ENCODE results near the gene EHMT1.

Gene EHMT1

DNA sequence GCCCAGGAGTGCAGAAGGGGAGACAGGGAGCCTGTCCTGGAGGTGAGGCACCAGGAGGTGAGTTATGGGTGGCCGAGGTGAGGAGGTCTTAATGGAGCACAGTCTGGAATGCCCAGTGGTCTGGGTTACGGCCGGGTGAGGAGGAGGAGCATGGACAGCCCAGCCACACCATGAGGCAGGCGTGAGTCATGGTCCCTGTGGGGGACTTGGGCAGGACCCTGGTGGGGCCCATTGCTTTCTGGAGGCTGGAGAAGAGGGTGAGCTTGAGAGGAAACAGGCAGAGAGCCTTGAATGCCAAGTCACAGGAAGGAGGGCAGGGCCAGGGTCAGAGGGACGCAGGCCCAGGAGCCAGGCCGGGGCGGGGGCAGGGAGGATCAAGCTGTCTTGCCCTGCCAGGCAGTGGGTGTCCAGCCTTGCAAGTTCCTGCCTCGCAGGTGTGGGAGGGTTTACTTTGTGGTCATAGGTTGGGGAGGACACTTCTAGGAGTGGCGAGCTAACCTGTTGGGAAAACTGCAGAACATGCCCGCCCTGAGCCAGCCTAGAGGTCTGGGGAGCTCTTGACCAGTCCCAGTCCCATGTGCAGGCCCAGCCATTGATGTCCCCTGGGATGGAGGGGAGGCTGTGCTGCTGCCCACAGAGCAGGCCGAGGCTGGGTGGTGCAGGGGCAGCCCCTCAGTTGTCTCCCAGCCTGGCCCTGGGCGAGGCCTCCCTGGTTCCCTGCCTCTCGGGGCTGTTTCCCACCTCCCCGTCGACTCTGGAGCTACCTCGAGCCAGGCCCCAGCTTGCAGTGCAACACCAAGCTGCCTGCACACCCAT is 261.6 kb downstream of the EHMT1 start:
- H2AFZ ChIP-seq (ENCODE audit: low read length) = no peak overlapping the region
- no peaks in the 10 kb centered on the region for H3F3A ChIP-seq (ENCODE audit: low read depth)
- H3K4me1 ChIP-seq (ENCODE audit: insufficient read depth, low read length, poor library complexity, severe bottlenecking) = no peaks in the 10 kb centered on the region
- H3K27me3 ChIP-seq (ENCODE audit: insufficient read depth, low read length, poor library complexity, severe bottlenecking) = no peaks in the 10 kb centered on the region
- no peak overlapping the region for H3K4me2 ChIP-seq (ENCODE audit: low read depth, low read length, poor library complexity, severe bottlenecking)
- H3K79me2 ChIP-seq (ENCODE audit: insufficient read depth, low read length) = no peaks in the 10 kb centered on the region
- no peak overlapping the region for H3K9ac ChIP-seq (ENCODE audit: low read depth, low read length, poor library complexity, severe bottlenecking)
- no peaks in the 10 kb centered on the region for H3K36me3 ChIP-seq (ENCODE audit: insufficient read depth, low read length)
- TF ChIP-seq EZH2phosphoT487 (IDR thresholded peaks at IDR 0.05; ENCODE audit: borderline replicate concordance) (no peak), CTCF (conservative IDR thresholded peaks at IDR 0.05; ENCODE audit: low read length) (no peak)
- H3K4me3 ChIP-seq (ENCODE audit: low read length, poor library complexity, severe bottlenecking) = no peak overlapping the region
- peaks cover 14% of the 10 kb centered on the region; the same call in 1 of the 2 replicates for H3K9me3 ChIP-seq (ENCODE audit: insufficient read depth, low read depth, low read length)
- H4K20me1 ChIP-seq (ENCODE audit: insufficient read depth, low read length, poor library complexity, severe bottlenecking) = no peaks in the 10 kb centered on the region
- no peaks in the 10 kb centered on the region for H3K9me2 ChIP-seq (replicated peaks; ENCODE audit: low read depth, low read length)

DNA sequence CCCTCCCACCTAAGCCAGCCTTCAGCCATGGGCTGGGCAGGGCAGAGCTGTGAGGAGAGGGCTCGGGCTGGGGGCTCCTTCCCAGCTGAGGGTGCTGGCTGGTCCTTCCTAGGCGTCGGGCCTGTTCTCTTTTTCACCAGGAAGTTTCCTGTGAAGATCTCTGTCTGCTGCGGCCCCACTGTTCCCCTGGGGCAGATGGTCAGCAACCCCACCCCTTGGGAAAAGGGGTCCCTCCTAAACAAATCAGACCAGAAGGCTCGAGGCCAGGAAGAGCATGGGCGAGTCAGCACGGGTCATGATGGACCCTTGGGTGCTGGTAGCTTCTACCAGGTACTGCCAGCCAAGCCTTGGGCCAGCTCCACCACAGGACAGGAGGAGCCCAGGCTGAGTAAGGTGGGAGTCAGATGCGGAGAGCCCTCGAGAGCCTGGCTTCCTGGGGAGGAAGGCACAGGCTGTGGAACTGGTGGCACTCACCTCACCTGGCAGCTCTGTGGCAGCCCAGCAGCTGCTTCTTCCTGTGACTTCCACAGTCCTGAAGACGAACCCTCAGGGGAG is 262.2 kb downstream of the EHMT1 start:
- Histone ChIP-seq H3K36me3 (ENCODE audit: insufficient read depth, low read length) (no peaks in the 10 kb centered on the region), H3F3A (ENCODE audit: low read depth) (no peaks in the 10 kb centered on the region), H3K79me2 (ENCODE audit: insufficient read depth, low read length) (no peaks in the 10 kb centered on the region), H4K20me1 (ENCODE audit: insufficient read depth, low read length, poor library complexity, severe bottlenecking) (no peaks in the 10 kb centered on the region), H3K27me3 (ENCODE audit: insufficient read depth, low read length, poor library complexity, severe bottlenecking) (no peaks in the 10 kb centered on the region), H3K4me3 (ENCODE audit: low read length, poor library complexity, severe bottlenecking) (no peak overlapping the region), H3K4me1 (ENCODE audit: insufficient read depth, low read length, poor library complexity, severe bottlenecking) (no peaks in the 10 kb centered on the region), H3K4me2 (ENCODE audit: low read depth, low read length, poor library complexity, severe bottlenecking) (no peak overlapping the region), H2AFZ (ENCODE audit: low read length) (no peak overlapping the region), H3K9ac (ENCODE audit: low read depth, low read length, poor library complexity, severe bottlenecking) (no peak overlapping the region), H3K9me3 (ENCODE audit: insufficient read depth, low read depth, low read length) (peaks cover 13% of the 10 kb centered on the region; the same call in 1 of the 2 replicates), H3K9me2 (replicated peaks; ENCODE audit: low read depth, low read length) (no peaks in the 10 kb centered on the region)
- no peak for TF ChIP-seq CTCF (conservative IDR thresholded peaks at IDR 0.05; ENCODE audit: low read length)
- no peak for TF ChIP-seq EZH2phosphoT487 (IDR thresholded peaks at IDR 0.05; ENCODE audit: borderline replicate concordance)

GRCh38 chr9:137881591-137882505 is 263.0 kb downstream of the EHMT1 start:
- Histone ChIP-seq H3K4me3 (ENCODE audit: low read length, poor library complexity, severe bottlenecking) (no peak overlapping the region), H3K9me2 (replicated peaks; ENCODE audit: low read depth, low read length) (no peaks in the 10 kb centered on the region), H3K4me2 (ENCODE audit: low read depth, low read length, poor library complexity, severe bottlenecking) (no peak overlapping the region), H3K9me3 (ENCODE audit: insufficient read depth, low read depth, low read length) (peaks cover 6% of the 10 kb centered on the region; the same call in 1 of the 2 replicates), H4K20me1 (ENCODE audit: insufficient read depth, low read length, poor library complexity, severe bottlenecking) (no peaks in the 10 kb centered on the region), H2AFZ (ENCODE audit: low read length) (no peak overlapping the region), H3K9ac (ENCODE audit: low read depth, low read length, poor library complexity, severe bottlenecking) (no peak overlapping the region), H3K27me3 (ENCODE audit: insufficient read depth, low read length, poor library complexity, severe bottlenecking) (no peaks in the 10 kb centered on the region), H3K79me2 (ENCODE audit: insufficient read depth, low read length) (no peaks in the 10 kb centered on the region), H3F3A (ENCODE audit: low read depth) (no peaks in the 10 kb centered on the region), H3K36me3 (ENCODE audit: insufficient read depth, low read length) (no peaks in the 10 kb centered on the region), H3K4me1 (ENCODE audit: insufficient read depth, low read length, poor library complexity, severe bottlenecking) (no peaks in the 10 kb centered on the region)
- no peak for TF ChIP-seq CTCF (conservative IDR thresholded peaks at IDR 0.05; ENCODE audit: low read length)
- TF ChIP-seq EZH2phosphoT487 (IDR thresholded peaks at IDR 0.05; ENCODE audit: borderline replicate concordance) = no peak

Data from Loucy (cell line).